Endothelial cell of umbilical vein (primary cell): ENCODE data around the gene PPP2R5A. TPM values are rescaled to one million over a fixed set of nuclear protein-coding genes. Genes with fewer than 3 reads are reported as not detected.

Experiments
- BruUV-seq: library from RNA; stranded (reverse); fragments of 400-500 nt; replicated peaks from 2 replicates; lab custom pipeline; 2021; lab: Mats Ljungman, UMichigan
- CTCF ChIA-PET: fragments of 300-600, 350-600 bp; sonication (Branson Sonifier 250); formaldehyde crosslinking; loops from one replicate; lab custom pipeline; 2021; ENCODE audit warnings: antibody characterized with exemption, inconsistent platforms; lab: Charles Lee
- POLR2A ChIA-PET: fragments of 300-600, 350-600 bp; sonication (Branson Sonifier 250); formaldehyde crosslinking; loops from one replicate; lab custom pipeline; 2021; ENCODE audit warnings: antibody characterized with exemption, inconsistent platforms; lab: Charles Lee
- DNase-seq: peaks from one replicate; pipeline ENCODE4 v3.0.0-alpha.2; 2011; ENCODE audit warnings: low read depth, low spot score
- FAIRE-seq: peaks from 2 replicates; lab custom pipeline; 2011; peaks lifted over from hg19 to GRCh38; lab: Jason Lieb, UNC
- H2AFZ ChIP-seq: 2 replicates; pipeline ENCODE4 v1.6.0; 2012; ENCODE audit warnings: low read depth, low read length, control low read depth, inconsistent platforms
- H3K27ac ChIP-seq: 2 replicates; pipeline ENCODE4 v1.5.1; 2011; ENCODE audit warnings: low read depth, mild to moderate bottlenecking, control low read depth, low read length, moderate library complexity; ENCODE audit not compliant: insufficient read depth
- H3K27me3 ChIP-seq, 2 experiments: 2 replicates each; pipeline versions ENCODE4 v1.6.0 to v1.6.1; 2011; ENCODE audit warnings: low read length in 2 of 2, mixed read lengths in 1 of 2; ENCODE audit not compliant: control insufficient read depth in 2 of 2, insufficient read depth in 2 of 2
- H3K36me3 ChIP-seq, 2 experiments: 2 replicates in 1 of 2; 3 replicates in 1 of 2; pipeline ENCODE4 v1.5.1; 2011; ENCODE audit warnings: low read length in 2 of 2, mild to moderate bottlenecking in 1 of 2, moderate library complexity in 1 of 2; ENCODE audit not compliant: control insufficient read depth in 2 of 2, insufficient read depth in 2 of 2; ENCODE audit errors: extremely low read depth in 1 of 2
- H3K4me1 ChIP-seq: 3 replicates; pipeline ENCODE4 v1.5.1; 2011; ENCODE audit warnings: mild to moderate bottlenecking, low read length; ENCODE audit not compliant: control insufficient read depth, insufficient read depth; ENCODE audit errors: extremely low read depth
- H3K4me2 ChIP-seq: 2 replicates; pipeline ENCODE4 v1.6.1; 2011; ENCODE audit warnings: low read length, control low read depth, mixed read lengths; ENCODE audit not compliant: insufficient read depth
- H3K4me3 ChIP-seq, 3 experiments: fragments of 200-600 bp in 1 of 3; sonication (generic), shearing (Covaris generic) in 1 of 3; replicated peaks in 1 of 3; 2 replicates each; pipeline ENCODE4 v1.5.1; 2011 to 2016; ENCODE audit warnings: control low read depth in 3 of 3, low read length in 3 of 3, mild to moderate bottlenecking in 2 of 3, inconsistent platforms in 1 of 3, low read depth in 1 of 3, moderate library complexity in 1 of 3; ENCODE audit not compliant: insufficient read depth in 1 of 3
- H3K79me2 ChIP-seq: 2 replicates; pipeline ENCODE4 v1.6.0; 2012; ENCODE audit warnings: low read length, inconsistent platforms; ENCODE audit not compliant: control insufficient read depth, insufficient read depth
- H3K9ac ChIP-seq: replicated peaks from 2 replicates; pipeline ENCODE3; 2011; ENCODE audit warnings: low read length, control low read depth; ENCODE audit not compliant: insufficient read depth; ENCODE audit errors: extremely low read depth
- H3K9me1 ChIP-seq: replicated peaks from 3 replicates; pipeline ENCODE4 v1.6.0; 2011; ENCODE audit warnings: mild to moderate bottlenecking, low read length; ENCODE audit not compliant: control insufficient read depth, insufficient read depth; ENCODE audit errors: extremely low read depth
- H3K9me3 ChIP-seq: replicated peaks from 2 replicates; pipeline ENCODE4 v1.5.1; 2012; ENCODE audit warnings: low read length, inconsistent platforms; ENCODE audit not compliant: control insufficient read depth, insufficient read depth
- H4K20me1 ChIP-seq: replicated peaks from 2 replicates; pipeline ENCODE3; 2011; ENCODE audit warnings: mild to moderate bottlenecking, low read length; ENCODE audit not compliant: control insufficient read depth, insufficient read depth; ENCODE audit errors: extremely low read depth
- EZH2 ChIP-seq: IDR thresholded peaks from 2 replicates; pipeline ENCODE4 v1.6.1; 2012; ENCODE audit warnings: borderline replicate concordance, low read depth, mild to moderate bottlenecking, moderate library complexity, low read length, inconsistent platforms; ENCODE audit not compliant: severe bottlenecking
- JUN ChIP-seq: IDR thresholded peaks from 2 replicates; pipeline ENCODE4 v1.6.1; 2011; ENCODE audit warnings: borderline replicate concordance, low read depth; ENCODE audit not compliant: insufficient read length, insufficient read depth
- MYC ChIP-seq: IDR thresholded peaks from one replicate; pipeline ENCODE4 v1.6.1; 2011; ENCODE audit warnings: mild to moderate bottlenecking, low read depth, low read length
- POLR2A ChIP-seq: IDR thresholded peaks from 2 replicates; pipeline ENCODE4 v1.6.1; 2012; ENCODE audit warnings: low read depth, mild to moderate bottlenecking, control low read depth, low read length
- POLR2AphosphoS5 ChIP-seq: IDR thresholded peaks from 2 replicates; pipeline ENCODE4 v1.6.1; 2012; ENCODE audit warnings: low read depth, mild to moderate bottlenecking, control low read depth, low read length, moderate library complexity; ENCODE audit not compliant: insufficient read depth
- dilution Hi-C: fragments of 300-500 bp; cut with MboI; formaldehyde crosslinking; loops from one replicate; pipeline ENCODE4 v1.15.0; 2019; ENCODE audit warnings: low sequenced_read_pairs; ENCODE audit not compliant: extremely low pct_ligation_motif_present
- intact Hi-C: fragments of 100-400 bp; cut with micrococcal nuclease; formaldehyde crosslinking; loops from one replicate; pipeline ENCODE4 v1.10.0; 2022
- polyA plus RNA-seq, 4 experiments: library from polyadenylated mRNA; depleted of rRNA in 3 of 4; stranded (reverse) in 3 of 4; unstranded in 1 of 4; fragments of >200 nt; gene quantifications; 2 replicates each; pipeline versions ENCODE4 v1.2.1 to v1.2.3, GENCODE V29; 2011 to 2012; ENCODE audit warnings: missing spikeins in 1 of 4
- total RNA-seq: library from RNA; stranded (reverse); gene quantifications from 2 replicates; pipeline ENCODE4 v1.2.3, GENCODE V29; 2021
- TF ChIP-seq, protein P1 (sequence below): IDR thresholded peaks from 2 replicates; pipeline ENCODE4 v1.6.1; 2011; ENCODE audit not compliant: insufficient read depth, insufficient read length

PPP2R5A gene
- total and polyA plus RNA-seq, 2 donors (not counting 3 experiments of a cell fraction or from before 2014, with no cell fraction given) = 11.9 to 34.5 TPM

DNA sequence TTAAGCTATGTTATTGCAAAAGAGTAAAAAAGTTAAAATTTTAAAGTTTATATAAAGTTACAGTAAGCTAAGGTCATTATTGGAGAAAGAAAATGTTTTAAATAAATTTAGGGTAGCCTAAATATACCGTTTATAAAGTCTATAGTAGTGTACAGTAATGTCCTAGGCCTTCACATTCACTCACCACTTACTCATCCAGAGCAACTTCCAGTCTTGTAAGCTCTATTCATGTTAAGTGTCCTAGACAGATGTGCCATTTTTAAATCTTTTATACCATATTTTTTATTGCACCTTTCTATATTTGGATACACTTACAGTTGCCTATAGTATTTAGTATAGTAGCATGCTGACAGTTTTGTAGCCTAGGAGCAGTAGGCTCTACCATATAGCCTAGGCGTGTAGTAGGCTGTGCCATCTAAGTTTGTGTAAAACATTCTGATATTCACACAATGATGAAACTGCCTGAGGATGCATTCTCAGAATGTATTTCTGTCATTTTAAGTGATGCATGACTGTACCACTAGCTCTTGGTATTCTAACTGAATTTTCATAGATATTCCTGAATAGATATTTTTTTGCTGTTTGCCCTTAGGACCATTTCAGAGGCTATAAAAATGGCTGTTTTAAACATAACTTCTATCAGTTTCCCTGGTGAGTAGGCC, 26.8 kb downstream of the PPP2R5A start:
- TF ChIP-seq, protein P1, sequence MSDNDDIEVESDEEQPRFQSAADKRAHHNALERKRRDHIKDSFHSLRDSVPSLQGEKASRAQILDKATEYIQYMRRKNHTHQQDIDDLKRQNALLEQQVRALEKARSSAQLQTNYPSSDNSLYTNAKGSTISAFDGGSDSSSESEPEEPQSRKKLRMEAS = no peak
- TF ChIP-seq POLR2A (no peak), MYC (no peak), JUN (no peak)
- H3K4me1 ChIP-seq = no peaks in the 10 kb centered on the region
- ChIA-PET POLR2A (no interaction called here), CTCF (interaction anchor here (0.9 to 4.3 kb wide), 8 partner anchors 10 to 631 kb away, joined by 3 to 29 read pairs (median 3); no protein-coding TSS in a partner anchor)
- H3K9ac ChIP-seq = no peak overlapping the region
- H3K9me3 ChIP-seq = no peaks in the 10 kb centered on the region
- FAIRE-seq (no peak), DNase-seq (no peak)
- dilution Hi-C loops (no loop called here), intact Hi-C loops (no loop called here)
- no peaks in the 10 kb centered on the region for H3K36me3 ChIP-seq
- H3K27ac ChIP-seq = no peak overlapping the region
- no TSS peak for BruUV-seq
- H3K9me1 ChIP-seq = no peaks in the 10 kb centered on the region
- no peaks in the 10 kb centered on the region for H4K20me1 ChIP-seq
- no peak overlapping the region for H3K4me2 ChIP-seq
- no peaks in the 10 kb centered on the region for H3K27me3 ChIP-seq
- no peak overlapping the region for H2AFZ ChIP-seq
- H3K79me2 ChIP-seq = peaks cover 8% of the 10 kb centered on the region
- no peak overlapping the region for H3K4me3 ChIP-seq

DNA sequence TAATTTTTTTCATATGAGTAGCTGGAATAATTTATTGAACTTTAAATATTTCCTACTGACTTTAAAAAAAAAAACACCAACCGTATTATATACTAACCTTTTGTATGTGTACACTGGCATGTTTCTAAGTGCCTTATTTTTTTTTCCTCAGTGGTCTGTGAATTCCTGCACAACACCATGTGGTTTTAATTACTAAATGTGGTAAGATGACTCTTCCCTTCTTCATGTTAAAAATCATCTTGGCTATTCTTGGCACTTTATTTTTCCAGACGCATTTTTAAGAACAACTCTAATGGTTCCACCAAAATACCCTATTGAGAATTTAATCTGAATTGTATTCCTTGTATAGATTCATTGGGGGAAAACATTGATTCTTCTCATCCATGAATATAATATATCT, 28.4 kb downstream of the PPP2R5A start:
- ChIA-PET POLR2A (no interaction called here), CTCF (interaction anchor here (0.6 to 2.7 kb wide), 6 partner anchors 26 to 633 kb away, joined by 3 to 29 read pairs (median 4); no protein-coding TSS in a partner anchor)
- Histone ChIP-seq H3K79me2 (peaks cover 15% of the 10 kb centered on the region), H3K27me3 (no peaks in the 10 kb centered on the region), H4K20me1 (no peaks in the 10 kb centered on the region), H3K9me3 (no peaks in the 10 kb centered on the region), H3K36me3 (no peaks in the 10 kb centered on the region), H3K9ac (no peak overlapping the region), H3K9me1 (no peaks in the 10 kb centered on the region), H3K4me1 (no peaks in the 10 kb centered on the region), H3K4me2 (no peak overlapping the region), H3K4me3 (no peak overlapping the region), H3K27ac (no peak overlapping the region), H2AFZ (no peak overlapping the region)
- no peak for FAIRE-seq
- dilution Hi-C loops (no loop called here), intact Hi-C loops (no loop called here)
- no peak for DNase-seq
- no TSS peak for BruUV-seq
- TF ChIP-seq EZH2 (no peak), MYC (no peak), POLR2A (no peak), POLR2AphosphoS5 (no peak), JUN (no peak)
- TF ChIP-seq, protein P1 = no peak
